IgD-negative memory B cell (primary cell): ENCODE measurements around the gene SRD5A1. TPM values are rescaled to one million over a fixed set of nuclear protein-coding genes. Genes with fewer than 3 reads are reported as not detected.

Experiments
- H3K27ac Mint-ChIP-seq, 3 donors: one replicate each; pipeline ENCODE4 v1.8.0; 2020 to 2022; ENCODE audit warnings: mild to moderate bottlenecking in 3 of 3, mixed read lengths in 3 of 3, moderate library complexity in 1 of 3
- H3K27me3 Mint-ChIP-seq: one replicate; pipeline ENCODE4 v1.8.0; 2021; ENCODE audit warnings: mixed read lengths
- H3K36me3 Mint-ChIP-seq: one replicate; pipeline ENCODE4 v1.8.0; 2020; ENCODE audit warnings: mild to moderate bottlenecking, mixed read lengths
- H3K4me1 Mint-ChIP-seq, 3 donors: one replicate each; pipeline ENCODE4 v1.8.0; 2020 to 2022; ENCODE audit warnings: mixed read lengths in 3 of 3, mild to moderate bottlenecking in 1 of 3
- H3K4me3 Mint-ChIP-seq, 4 donors: one replicate each; pipeline ENCODE4 v1.8.0; 2020 to 2022; ENCODE audit warnings: mild to moderate bottlenecking in 4 of 4, mixed read lengths in 4 of 4, moderate library complexity in 3 of 4
- H3K9me3 Mint-ChIP-seq, 3 donors: one replicate each; pipeline ENCODE4 v1.8.0; 2020 to 2021; ENCODE audit warnings: mixed read lengths in 3 of 3, mild to moderate bottlenecking in 1 of 3
- polyA plus RNA-seq: library from polyadenylated mRNA; unstranded; fragments of 300-500 nt; fragmentation: Illumina TruSeq; gene quantifications from one replicate; pipeline ENCODE4 v1.2.3, GENCODE V29; 2021

SRD5A1 gene
- polyA plus RNA-seq, 1 donor from 2014 or later: 14.9 TPM

DNA sequence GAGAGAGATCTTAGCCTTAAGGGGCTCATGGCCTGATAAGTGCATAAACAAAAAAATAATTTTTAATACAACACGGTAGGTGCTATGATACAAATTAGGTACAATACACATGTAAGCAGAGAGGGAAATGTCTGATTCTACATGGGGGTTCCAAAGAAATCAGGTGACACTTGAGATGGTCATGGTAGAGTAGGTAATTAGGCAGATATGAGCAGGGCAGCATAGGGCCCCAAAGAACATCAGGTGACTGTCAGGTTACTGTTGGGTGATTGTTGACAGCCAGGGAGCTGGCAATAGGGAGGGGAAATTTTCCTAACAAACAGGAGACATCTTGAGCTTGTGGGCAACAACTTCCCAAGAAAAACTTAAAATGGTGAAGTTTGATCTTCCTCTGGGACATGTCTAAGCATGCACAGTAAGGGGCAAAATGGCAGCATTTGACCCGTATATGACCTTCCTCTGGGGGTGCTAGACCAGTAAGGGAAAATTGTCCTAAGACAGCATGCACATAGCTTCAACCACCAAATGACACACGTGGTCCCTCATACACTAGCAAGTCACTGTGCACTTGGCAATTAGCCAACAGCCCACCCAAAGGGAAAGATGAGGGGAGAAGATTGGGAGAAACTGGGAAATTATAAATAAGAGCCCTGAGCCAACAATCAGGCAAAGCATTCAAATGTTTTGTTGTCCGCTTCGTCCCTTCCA, 42.7 kb downstream of the SRD5A1 start:
- H3K9me3 Mint-ChIP-seq: no peaks in the 10 kb centered on the region
- H3K27me3 Mint-ChIP-seq: no peaks in the 10 kb centered on the region
- peak overlapping the region in 1 of 4 donors; percentile 19 for H3K4me3 Mint-ChIP-seq
- H3K27ac Mint-ChIP-seq: no peak overlapping the region
- H3K36me3 Mint-ChIP-seq: peaks cover 8% of the 10 kb centered on the region
- H3K4me1 Mint-ChIP-seq: no peaks in the 10 kb centered on the region

GRCh38 chr5:6676702-6677101, 43.5 kb downstream of the SRD5A1 start:
- H3K27ac Mint-ChIP-seq: no peak overlapping the region
- peaks cover 0 to under 1% (median 0%) of the 10 kb centered on the region in 3 donors for H3K4me1 Mint-ChIP-seq
- H3K36me3 Mint-ChIP-seq: peaks cover 8% of the 10 kb centered on the region
- H3K9me3 Mint-ChIP-seq: peaks cover 0 to 2% (median 0%) of the 10 kb centered on the region in 3 donors
- H3K4me3 Mint-ChIP-seq: no peak overlapping the region
- no peaks in the 10 kb centered on the region for H3K27me3 Mint-ChIP-seq

DNA sequence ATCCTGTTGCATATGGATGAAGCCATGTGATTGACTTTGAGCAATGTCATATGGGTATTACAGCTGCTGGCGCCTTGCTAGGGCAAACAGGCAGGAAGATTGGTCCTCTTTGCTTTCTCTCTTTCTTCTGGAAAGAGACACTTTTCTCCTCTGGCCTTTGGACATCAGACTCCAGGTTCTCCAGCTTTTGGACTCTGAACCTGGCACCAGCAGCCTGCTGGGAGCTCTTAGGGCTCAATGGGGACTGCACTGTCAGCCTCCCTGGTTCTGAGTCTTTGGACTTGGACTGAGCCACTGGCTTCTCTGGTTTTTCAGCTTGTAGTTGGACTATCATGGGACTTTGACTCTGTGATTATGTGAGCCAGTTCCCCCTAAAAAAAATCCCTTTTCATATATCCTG, 45.1 kb downstream of the SRD5A1 start:
- Mint-ChIP-seq H3K27ac (no peak overlapping the region), H3K27me3 (peaks cover 3% of the 10 kb centered on the region), H3K9me3 (peaks cover 0 to 2% (median 0%) of the 10 kb centered on the region in 3 donors), H3K4me3 (no peak overlapping the region), H3K36me3 (peaks cover 2% of the 10 kb centered on the region), H3K4me1 (peaks cover 0 to 1% (median 0%) of the 10 kb centered on the region in 3 donors)

DNA sequence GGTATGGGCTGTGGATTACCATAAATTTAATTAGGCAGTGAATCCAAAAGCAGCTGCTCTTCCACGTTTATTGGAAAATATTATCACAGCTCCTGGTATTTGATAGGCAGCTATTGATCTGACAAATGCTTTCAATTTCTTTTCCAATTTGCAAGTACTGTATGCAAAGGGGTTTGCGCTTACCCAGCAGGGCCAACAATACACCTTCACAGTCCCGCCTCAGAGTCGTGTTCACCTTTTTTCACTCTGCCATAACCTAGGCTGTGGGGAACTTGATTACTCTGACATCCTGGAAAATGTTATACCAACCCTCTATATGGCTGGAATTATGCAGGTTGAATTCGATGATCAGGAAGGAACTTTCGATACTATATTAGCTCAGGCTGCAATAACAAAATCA, 47.7 kb downstream of the SRD5A1 start:
- Mint-ChIP-seq H3K27me3 (peaks cover 12% of the 10 kb centered on the region), H3K9me3 (peaks cover 0 to 2% (median 0%) of the 10 kb centered on the region in 3 donors), H3K36me3 (peaks cover 2% of the 10 kb centered on the region), H3K4me1 (peaks cover 0 to 1% (median 0%) of the 10 kb centered on the region in 3 donors), H3K4me3 (no peak overlapping the region), H3K27ac (no peak overlapping the region)

DNA sequence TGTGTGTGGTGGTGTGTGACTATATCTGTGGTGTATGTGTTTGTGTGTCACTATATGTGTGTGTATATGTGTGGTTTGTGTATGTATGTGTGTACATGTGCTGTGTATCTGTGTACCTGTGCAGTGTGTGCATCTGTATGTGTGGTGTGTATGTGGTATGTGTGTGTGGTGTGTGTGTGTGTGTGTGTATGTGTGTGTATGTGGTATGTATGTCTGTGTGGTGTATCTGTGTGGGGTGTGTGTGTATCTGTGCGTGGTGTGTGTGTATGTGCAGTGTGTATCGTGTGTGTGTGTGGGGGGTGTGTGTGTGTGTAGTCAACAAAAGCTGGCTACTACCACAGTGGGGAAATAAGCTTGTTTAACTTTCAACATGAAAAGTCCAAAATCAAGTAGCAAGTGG, 48.4 kb downstream of the SRD5A1 start:
- Mint-ChIP-seq H3K27me3 (peaks cover 19% of the 10 kb centered on the region), H3K4me3 (no peak overlapping the region), H3K4me1 (peaks cover 0 to 1% (median 0%) of the 10 kb centered on the region in 3 donors), H3K9me3 (peaks cover 0 to 5% (median 0%) of the 10 kb centered on the region in 3 donors), H3K36me3 (peaks cover 2% of the 10 kb centered on the region), H3K27ac (no peak overlapping the region)

- no peak overlapping the region for H3K4me3 Mint-ChIP-seq
- peaks cover 22% of the 10 kb centered on the region for H3K27me3 Mint-ChIP-seq
- H3K27ac Mint-ChIP-seq: no peak overlapping the region
- peaks cover 2% of the 10 kb centered on the region for H3K36me3 Mint-ChIP-seq
- peaks cover 0 to 5% (median 0%) of the 10 kb centered on the region in 3 donors for H3K9me3 Mint-ChIP-seq
- H3K4me1 Mint-ChIP-seq: peaks cover 0 to 1% (median 0%) of the 10 kb centered on the region in 3 donors
These were observed 49.0 kb downstream of the SRD5A1 start for GRCh38 chr5:6682239-6682638.

GRCh38 chr5:6683241-6683640, 50.0 kb downstream of the SRD5A1 start:
- H3K9me3 Mint-ChIP-seq: peaks cover 0 to 5% (median 0%) of the 10 kb centered on the region in 3 donors
- no peak overlapping the region for H3K4me3 Mint-ChIP-seq

DNA sequence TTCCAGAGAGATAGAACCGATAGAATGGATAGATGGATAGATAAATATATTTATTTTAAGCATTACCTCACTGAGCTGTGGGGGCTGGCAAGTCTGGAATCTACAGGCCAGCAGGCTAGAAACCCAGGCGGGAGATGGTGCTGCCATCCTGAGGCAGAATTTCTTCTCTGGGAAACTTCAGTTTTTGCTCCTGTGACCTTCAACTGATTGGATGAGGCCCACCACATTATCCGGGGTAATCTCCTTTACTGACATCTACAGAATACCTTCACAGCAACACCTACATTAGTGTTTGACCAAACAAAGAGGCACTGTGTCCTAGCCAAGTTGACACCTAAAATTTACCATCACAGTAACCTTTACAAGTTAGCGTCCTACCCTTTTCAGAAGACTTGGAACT, 50.8 kb downstream of the SRD5A1 start:
- peaks cover 30% of the 10 kb centered on the region for H3K27me3 Mint-ChIP-seq
- H3K36me3 Mint-ChIP-seq: no peaks in the 10 kb centered on the region
- H3K9me3 Mint-ChIP-seq: peaks cover 0 to 5% (median 0%) of the 10 kb centered on the region in 3 donors
- peaks cover 0 to 3% (median 0%) of the 10 kb centered on the region in 3 donors for H3K4me1 Mint-ChIP-seq
- no peak overlapping the region for H3K4me3 Mint-ChIP-seq
- no peak overlapping the region for H3K27ac Mint-ChIP-seq

More at GRCh38 chr5:6683241-6683640, 50.0 kb downstream of the SRD5A1 start:
- H3K27me3 Mint-ChIP-seq: peaks cover 30% of the 10 kb centered on the region
- H3K4me1 Mint-ChIP-seq: peaks cover 0 to 3% (median 0%) of the 10 kb centered on the region in 3 donors
- H3K36me3 Mint-ChIP-seq: no peaks in the 10 kb centered on the region
- H3K27ac Mint-ChIP-seq: no peak overlapping the region

DNA sequence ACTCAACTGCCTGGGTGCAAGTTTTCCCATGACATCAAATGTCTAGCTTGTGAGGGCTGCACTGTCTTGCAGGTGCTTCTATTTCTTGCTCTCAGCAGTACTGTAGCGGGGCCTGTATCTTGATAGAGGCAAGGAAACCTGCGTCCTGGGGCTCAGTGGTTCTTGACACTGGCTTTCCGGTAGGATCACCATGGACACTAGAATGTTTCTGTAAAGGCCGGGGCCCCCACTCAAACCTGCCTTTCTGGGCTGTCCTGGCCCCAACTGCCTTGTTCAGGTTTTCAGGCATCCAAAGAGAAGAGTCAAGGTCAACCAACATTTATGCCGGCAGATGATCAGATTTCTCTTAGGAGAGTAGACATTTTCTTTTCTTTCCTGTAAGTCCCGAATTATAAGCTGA, 53.3 kb downstream of the SRD5A1 start:
- no peak overlapping the region for H3K4me3 Mint-ChIP-seq
- peaks cover 0 to 3% (median 0%) of the 10 kb centered on the region in 3 donors for H3K4me1 Mint-ChIP-seq
- peaks cover 35% of the 10 kb centered on the region for H3K27me3 Mint-ChIP-seq
- H3K27ac Mint-ChIP-seq: no peak overlapping the region
- no peaks in the 10 kb centered on the region for H3K36me3 Mint-ChIP-seq
- H3K9me3 Mint-ChIP-seq: peaks cover 0 to 5% (median 0%) of the 10 kb centered on the region in 3 donors

DNA sequence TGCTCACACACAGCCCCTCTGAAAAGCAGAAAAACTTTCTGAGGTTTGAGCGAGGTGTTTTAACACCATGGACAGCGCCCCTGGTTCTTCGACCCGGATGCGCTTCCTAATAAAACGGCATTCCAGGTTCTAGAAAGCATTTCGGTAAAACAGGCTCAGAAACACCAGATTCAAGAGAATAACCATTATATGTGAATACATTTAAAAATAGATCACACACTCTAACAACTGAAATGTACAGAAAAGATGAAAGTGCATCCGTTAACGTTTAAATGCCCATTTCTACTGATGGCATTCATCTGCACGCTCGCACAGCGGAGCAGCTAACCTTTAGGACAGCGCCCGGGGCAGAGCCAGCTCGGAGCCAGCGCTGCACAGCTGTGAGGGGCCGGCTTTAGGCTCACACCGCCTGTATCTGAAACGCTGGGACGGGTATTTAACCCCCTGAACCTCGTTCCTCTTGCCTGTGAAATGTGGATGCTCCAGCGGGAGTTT, 53.7 kb downstream of the SRD5A1 start:
- peaks cover 0 to 3% (median 0%) of the 10 kb centered on the region in 3 donors for H3K9me3 Mint-ChIP-seq
- H3K4me1 Mint-ChIP-seq: peaks cover 0 to 2% (median 0%) of the 10 kb centered on the region in 3 donors
- peaks cover 36% of the 10 kb centered on the region for H3K27me3 Mint-ChIP-seq
- no peak overlapping the region for H3K27ac Mint-ChIP-seq
- no peaks in the 10 kb centered on the region for H3K36me3 Mint-ChIP-seq
- H3K4me3 Mint-ChIP-seq: no peak overlapping the region

DNA sequence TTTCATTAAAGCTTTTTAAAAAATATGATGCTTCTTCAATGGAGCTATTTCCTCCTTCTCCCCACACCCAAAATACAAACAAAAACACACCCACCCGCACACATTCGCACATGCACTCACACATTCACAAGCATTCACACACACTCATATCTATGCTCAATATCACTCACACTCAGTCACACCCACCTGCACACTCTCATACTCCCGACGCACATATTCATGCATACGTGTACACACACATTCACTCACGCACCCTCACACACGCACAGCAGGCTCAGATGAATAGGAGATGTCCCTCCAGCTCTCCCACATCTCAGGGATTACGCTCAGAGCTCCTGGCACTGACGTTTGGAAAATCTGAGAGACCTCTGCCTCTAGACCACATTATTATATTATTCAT, 54.3 kb downstream of the SRD5A1 start:
- H3K9me3 Mint-ChIP-seq: peaks cover 0 to 4% (median 0%) of the 10 kb centered on the region in 3 donors
- H3K4me3 Mint-ChIP-seq: no peak overlapping the region
- H3K4me1 Mint-ChIP-seq: peaks cover 0 to 2% (median 0%) of the 10 kb centered on the region in 3 donors
- peaks cover 38% of the 10 kb centered on the region for H3K27me3 Mint-ChIP-seq
- no peaks in the 10 kb centered on the region for H3K36me3 Mint-ChIP-seq
- H3K27ac Mint-ChIP-seq: no peak overlapping the region

DNA sequence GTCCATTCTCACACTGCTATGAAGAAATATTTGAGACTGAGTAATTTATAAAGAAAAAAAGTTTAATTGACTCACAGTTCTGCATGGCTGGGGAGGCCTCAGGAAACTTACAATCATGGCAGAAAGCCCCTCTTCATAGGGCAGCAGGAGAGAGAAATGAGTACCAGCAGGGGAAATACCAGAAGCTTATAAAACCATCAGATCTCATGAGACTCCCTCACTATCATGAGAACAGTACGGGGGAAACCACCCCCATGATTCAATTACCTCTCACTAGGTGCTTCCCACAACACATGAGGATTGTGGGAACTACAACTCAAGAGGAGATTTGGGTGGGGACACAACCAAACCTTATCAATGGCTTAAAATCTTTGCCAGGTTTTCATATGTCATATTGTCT, 59.7 kb downstream of the SRD5A1 start:
- Mint-ChIP-seq H3K27me3 (peaks cover 20% of the 10 kb centered on the region), H3K27ac (no peak overlapping the region), H3K4me1 (no peaks in the 10 kb centered on the region), H3K4me3 (no peak overlapping the region), H3K36me3 (peaks cover 3% of the 10 kb centered on the region), H3K9me3 (peaks cover 2 to 8% (median 4%) of the 10 kb centered on the region in 3 donors)

- Mint-ChIP-seq H3K36me3 (peaks cover 3% of the 10 kb centered on the region), H3K4me1 (no peaks in the 10 kb centered on the region), H3K4me3 (no peak overlapping the region), H3K27ac (no peak overlapping the region), H3K9me3 (peaks cover 2 to 8% (median 3%) of the 10 kb centered on the region in 3 donors), H3K27me3 (peaks cover 20% of the 10 kb centered on the region)
These were observed 65.5 kb downstream of the SRD5A1 start for GRCh38 chr5:6698696-6699095.

- no peak overlapping the region for H3K27ac Mint-ChIP-seq
- no peaks in the 10 kb centered on the region for H3K4me1 Mint-ChIP-seq
- H3K9me3 Mint-ChIP-seq: peaks cover 2 to 5% (median 3%) of the 10 kb centered on the region in 3 donors
- no peak overlapping the region for H3K4me3 Mint-ChIP-seq
- peaks cover 1% of the 10 kb centered on the region for H3K36me3 Mint-ChIP-seq
- H3K27me3 Mint-ChIP-seq: peaks cover 20% of the 10 kb centered on the region
These were observed 66.1 kb downstream of the SRD5A1 start for GRCh38 chr5:6699357-6699756.

- Mint-ChIP-seq H3K27ac (no peak overlapping the region), H3K9me3 (peaks cover 0 to 3% (median 2%) of the 10 kb centered on the region in 3 donors), H3K36me3 (peaks cover 1% of the 10 kb centered on the region), H3K4me1 (no peaks in the 10 kb centered on the region), H3K4me3 (no peak overlapping the region), H3K27me3 (peaks cover 22% of the 10 kb centered on the region)
These were observed 66.9 kb downstream of the SRD5A1 start for GRCh38 chr5:6700074-6700684.
